Stomach (tissue), 4 donors: ENCODE data around the gene COG3.

Experiments
- CTCF ChIP-seq, 7 experiments: fragments of 450-650 bp in 4 of 7; fragments of 200-600 bp in 3 of 7; sonication (generic) in 3 of 7; IDR thresholded peaks; one replicate each; pipeline ENCODE4 v1.5.1; 2016 to 2019; ENCODE audit warnings: antibody characterized with exemption in 7 of 7, control low read depth in 2 of 7, mild to moderate bottlenecking in 1 of 7
- EP300 ChIP-seq: sonication (generic); formaldehyde crosslinking; IDR thresholded peaks from one replicate; pipeline ENCODE4 v1.6.1; 2017; ENCODE audit warnings: antibody characterized with exemption
- POLR2A ChIP-seq, 4 donors: fragments of 450-650 bp; IDR thresholded peaks; one replicate each; pipeline ENCODE4 v1.6.1; 2016; ENCODE audit warnings: antibody characterized with exemption in 4 of 4, control low read depth in 2 of 4, mild to moderate bottlenecking in 1 of 4, moderate library complexity in 1 of 4
- POLR2AphosphoS5 ChIP-seq, 3 donors: sonication (generic); formaldehyde crosslinking; IDR thresholded peaks; one replicate each; pipeline ENCODE4 v1.6.1; 2016; ENCODE audit warnings: antibody characterized with exemption in 3 of 3

- TF ChIP-seq CTCF (IDR thresholded peaks at IDR 0.05) (no peak), EP300 (no peak), POLR2A (IDR thresholded peaks at IDR 0.05) (no peak), POLR2AphosphoS5 (IDR thresholded peaks at IDR 0.05) (no peak)
Measured at GRCh38 chr13:45422731-45423292, 41.9 kb upstream of the COG3 start.
